Fibroblast of skin of right quadriceps (primary cell): ENCODE results near the gene DNMT3A.

Experiments
- DNase-seq: peaks from one replicate; pipeline ENCODE4 v3.0.0-alpha.2; 2013

Gene DNMT3A

DNA sequence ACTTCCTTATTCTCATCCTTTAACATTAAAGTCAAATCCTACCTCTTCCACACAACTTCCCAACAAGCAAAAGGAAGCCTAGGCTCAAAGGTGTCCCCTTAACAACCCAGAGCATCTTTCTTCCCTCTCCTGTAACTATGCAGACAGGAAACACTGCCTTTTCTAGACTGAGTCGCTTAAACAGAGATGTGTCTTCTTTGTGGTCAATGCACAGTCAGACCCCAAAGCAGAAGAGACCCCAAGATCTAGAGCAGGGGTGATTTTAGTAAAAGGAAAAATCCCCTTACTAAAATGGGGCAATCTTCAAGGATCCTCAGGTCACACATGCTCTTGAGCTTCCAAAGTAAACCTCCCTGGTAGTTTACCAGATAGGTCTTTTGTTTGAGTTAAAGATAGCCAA, 86.8 kb downstream of the DNMT3A start:
- DNase-seq = no peak

GRCh38 chr2:25253153-25253626, 88.5 kb downstream of the DNMT3A start:
- no peak for DNase-seq

DNA sequence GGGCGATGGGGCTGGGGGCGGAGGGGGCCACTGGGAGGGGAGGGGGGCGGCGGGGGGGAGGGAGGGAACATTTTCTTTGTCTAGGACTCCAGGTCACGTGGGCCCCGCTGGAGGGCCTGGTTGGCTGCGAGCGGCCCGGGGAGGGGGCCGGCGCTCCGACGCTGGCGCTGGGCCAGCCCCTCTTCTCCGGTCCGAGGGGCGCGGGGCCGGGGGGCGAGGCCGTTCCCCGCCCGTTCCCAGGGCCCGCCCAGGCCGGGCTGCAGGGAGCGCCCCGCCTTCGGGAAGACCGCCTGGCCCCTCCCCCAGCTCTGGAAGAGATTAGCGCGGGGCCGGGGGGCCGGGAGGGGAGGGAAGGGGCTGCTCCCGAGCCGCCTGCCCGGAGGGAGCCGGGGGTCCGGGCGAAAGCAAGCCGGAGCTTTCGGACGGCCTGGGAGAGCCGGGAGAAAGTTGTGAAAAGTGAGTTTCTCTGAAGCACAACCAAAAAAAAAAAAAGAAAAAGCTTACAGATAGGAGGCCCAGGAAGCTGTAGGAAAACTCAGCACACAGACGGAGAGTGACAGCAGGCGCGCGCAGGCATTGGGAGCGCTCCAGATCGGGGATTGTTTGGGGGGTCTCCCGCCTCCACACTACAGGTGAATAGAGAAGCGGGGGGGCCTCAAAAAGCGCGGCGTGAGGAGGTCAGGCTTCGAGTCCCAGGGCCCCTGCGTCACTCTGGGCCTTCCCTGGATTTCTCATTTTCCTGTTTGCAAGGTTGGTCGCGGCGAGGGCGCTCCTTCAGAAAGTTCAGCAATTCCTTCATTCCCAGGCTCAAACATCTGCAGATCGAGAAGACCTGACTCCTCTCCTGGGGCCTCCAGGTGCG, 89.2 kb downstream of the DNMT3A start:
- peak; percentile 75 for DNase-seq

DNA sequence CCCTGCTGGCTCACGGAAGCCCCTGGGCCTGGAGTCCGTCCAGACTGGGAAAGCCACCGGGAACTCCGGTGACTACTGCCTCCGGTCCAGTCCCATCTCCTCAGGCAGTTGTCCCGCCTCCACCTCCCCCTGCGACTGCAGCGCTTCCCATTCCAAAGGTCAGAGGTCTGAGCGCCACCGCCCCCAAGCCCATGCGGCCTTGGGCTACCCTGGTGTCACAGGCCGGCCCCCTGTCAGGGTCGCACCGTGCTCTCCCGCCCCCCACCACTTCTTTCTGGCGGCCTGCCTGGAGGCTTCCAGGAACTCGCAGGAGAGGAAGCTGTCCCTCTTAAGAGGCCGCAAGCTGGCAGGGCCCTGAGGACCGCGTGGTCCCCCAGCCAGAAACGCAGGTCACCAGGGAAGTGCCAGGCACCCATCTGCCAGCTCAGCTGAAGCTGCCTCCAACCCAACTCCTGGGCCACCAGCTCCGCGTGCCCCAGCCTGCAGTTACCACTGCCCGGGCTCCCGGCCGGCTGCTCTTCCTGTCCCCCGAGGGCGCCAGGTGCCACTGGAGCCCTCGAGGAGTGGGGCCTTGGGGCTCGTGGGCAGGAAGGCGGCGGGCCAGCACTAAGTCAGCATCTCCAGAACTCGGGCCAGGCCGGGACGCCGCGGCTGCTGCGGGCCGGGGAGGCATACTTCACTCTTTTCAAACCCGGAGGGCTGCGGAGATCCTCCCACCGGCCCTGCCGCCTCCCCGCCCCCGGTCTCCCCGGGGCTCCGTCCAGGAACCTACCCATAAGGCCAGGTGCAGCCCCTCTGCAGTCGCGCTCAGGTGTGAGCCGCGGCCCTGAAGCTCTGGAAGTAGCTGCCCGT, 90.1 kb downstream of the DNMT3A start:
- DNase-seq = peak; percentile 41

DNA sequence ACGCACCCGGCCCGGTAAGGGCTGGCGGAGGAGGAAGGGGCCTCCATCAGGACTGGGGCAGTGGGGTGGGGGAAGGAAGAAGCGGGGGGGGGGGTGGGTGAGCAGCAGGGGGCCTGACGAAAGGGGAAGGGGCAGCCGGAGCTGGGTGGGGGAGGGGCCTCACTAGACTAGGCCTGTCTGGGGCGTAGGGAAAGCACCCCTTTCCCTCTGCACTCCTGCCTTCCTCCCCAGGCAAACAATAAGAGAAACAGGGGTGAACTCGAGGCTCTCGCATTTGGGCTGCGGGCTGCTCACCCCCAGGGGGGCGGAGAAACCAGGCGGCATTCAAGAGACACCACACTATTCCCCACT, 90.7 kb downstream of the DNMT3A start:
- DNase-seq = peak; percentile 51

GRCh38 chr2:25250331-25251070, 91.2 kb downstream of the DNMT3A start:
- peak; percentile 91 for DNase-seq

DNA sequence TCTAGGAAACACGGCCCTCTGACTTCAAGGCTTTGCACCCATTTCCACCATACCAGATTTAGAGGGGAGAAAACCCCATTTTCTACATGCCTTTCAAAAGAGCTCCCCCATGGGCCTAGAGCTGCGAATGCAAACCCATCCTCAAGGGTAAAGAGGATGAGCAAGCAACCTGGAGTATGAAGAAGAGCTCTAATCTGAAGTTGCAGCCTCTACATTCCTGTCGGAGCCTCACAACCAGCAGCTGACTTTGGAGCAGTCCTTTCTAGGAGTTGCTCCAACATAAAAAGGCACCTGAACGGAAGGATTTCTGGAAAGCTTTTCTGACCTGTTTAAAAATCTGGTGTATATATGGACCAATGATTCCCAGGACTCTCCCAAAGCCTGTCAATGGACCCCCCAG, 91.9 kb downstream of the DNMT3A start:
- DNase-seq = no peak

GRCh38 chr2:25247792-25248512, 93.8 kb downstream of the DNMT3A start:
- no peak for DNase-seq

GRCh38 chr2:25246558-25247290, 95.0 kb downstream of the DNMT3A start:
- no peak for DNase-seq

DNA sequence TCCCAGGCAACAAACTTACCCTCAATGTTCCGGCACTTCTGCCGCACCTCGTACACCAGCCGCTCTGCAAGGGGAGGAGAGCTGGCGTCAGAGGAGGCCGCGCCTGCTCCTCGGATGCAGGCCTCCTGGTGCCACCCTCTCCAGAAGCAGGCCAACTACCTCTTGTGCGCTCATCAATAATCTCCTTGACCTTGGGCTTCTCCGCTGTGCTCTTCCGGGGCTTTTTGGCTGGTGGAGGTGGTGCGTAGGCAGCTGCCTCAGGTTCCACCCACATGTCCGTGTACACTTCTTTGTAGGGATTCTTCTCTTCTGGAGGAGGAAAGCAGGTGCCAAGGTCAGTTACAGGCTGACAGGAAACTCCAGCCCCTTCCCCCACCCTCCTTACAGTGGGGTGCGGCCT, 95.7 kb downstream of the DNMT3A start:
- DNase-seq = no peak

DNA sequence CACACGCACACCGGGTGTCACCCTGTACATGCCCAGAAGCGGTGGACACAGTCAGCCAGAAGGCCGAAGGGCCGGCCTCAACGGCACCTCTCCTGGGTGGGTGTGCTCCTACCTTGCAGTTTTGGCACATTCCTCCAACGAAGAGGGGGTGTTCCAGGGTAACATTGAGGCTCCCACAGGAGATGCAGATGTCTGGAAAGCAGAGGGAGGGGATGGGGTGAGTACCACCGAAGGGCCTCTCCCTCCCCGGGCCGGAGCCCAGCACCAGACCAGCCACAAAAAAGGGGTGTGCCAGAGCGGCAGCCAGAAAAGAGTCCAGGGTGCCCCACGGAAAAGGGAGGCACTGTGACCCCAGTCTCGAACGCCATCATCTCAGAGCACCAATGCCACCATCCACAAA, 96.6 kb downstream of the DNMT3A start:
- DNase-seq = no peak

DNA sequence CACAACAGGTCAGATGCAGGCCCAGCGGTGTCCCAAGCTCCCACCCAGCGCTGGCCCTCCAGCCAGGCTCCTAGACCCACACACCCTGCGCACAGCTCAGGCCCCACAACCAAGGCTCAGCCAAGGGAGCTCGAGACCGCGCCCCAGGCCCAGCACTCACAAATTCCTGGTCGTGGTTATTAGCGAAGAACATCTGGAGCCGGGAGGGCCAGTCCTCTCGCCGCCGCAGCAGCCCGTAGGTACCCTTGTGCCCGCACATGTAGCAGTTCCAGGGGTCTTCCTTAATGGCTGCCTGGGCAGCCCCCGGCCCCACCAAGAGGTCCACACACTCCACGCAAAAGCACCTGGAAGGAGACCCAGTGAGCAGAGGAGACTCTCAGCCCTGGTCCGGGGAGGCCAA, 97.7 kb downstream of the DNMT3A start:
- DNase-seq = no peak

DNA sequence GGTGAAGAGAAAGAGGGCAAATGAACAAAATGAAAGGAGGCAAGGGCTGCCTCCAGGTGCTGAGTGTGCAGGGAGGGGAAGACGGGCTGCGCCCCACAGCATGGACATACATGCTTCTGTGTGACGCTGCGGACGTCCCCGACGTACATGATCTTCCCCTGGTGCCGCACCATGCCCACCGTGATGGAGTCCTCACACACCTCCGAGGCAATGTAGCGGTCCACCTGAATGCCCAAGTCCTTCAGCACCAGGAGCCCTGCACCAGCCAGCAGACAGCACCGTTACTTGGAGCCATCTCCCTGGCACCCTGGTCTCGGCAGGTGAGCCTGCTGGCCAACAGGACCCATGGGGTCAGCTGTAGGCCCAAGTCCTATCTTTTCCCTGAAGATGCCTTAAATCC, 100.3 kb downstream of the DNMT3A start:
- DNase-seq = no peak

GRCh38 chr2:25240636-25241035, 101.1 kb downstream of the DNMT3A start:
- no peak for DNase-seq

DNA sequence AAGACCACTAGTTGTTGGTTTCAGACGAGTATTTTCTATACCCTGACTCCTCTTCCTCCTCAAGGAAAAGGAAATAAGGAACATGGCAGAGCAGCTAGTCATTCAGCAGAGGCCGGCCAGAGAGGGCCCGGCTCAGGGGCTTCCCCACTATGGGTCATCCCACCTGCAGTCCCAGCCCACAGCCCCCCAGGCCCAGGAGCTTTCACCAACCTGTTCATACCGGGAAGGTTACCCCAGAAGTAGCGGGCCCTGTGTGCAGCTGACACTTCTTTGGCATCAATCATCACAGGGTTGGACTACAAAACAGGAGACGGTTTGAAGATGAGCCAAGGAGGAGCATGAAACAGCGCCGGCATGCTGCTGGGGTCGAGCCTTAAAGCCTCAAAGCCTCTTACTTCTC, 102.8 kb downstream of the DNMT3A start:
- no peak for DNase-seq

DNA sequence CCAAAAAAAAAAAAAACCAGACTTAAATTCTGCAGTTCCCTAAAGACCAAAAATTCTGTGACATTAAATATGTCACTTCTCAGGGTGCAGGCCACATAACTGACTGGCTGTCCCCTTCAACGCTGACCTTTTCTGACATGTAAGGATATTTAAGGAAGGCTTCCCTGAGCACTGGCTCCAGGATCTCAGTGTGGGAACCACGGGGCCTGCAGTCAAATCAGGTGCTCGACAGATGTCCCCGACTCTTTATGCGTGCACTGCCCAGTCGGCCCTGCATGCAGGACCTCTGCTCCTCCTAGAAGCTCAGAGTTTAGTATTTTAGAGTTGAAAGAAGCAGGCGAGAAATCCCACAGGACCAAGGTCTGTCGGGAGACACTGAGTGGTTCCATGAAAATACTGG, 104.0 kb downstream of the DNMT3A start:
- DNase-seq = no peak

- no peak for DNase-seq
Observed at GRCh38 chr2:25236736-25237135, 105.0 kb downstream of the DNMT3A start.

- DNase-seq = no peak
Observed at GRCh38 chr2:25234738-25235137, 107.0 kb downstream of the DNMT3A start.

- no peak for DNase-seq
Observed at GRCh38 chr2:25233916-25234605, 107.7 kb downstream of the DNMT3A start.

- DNase-seq = no peak
Observed at GRCh38 chr2:25232248-25232825, 109.4 kb downstream of the DNMT3A start.

DNA sequence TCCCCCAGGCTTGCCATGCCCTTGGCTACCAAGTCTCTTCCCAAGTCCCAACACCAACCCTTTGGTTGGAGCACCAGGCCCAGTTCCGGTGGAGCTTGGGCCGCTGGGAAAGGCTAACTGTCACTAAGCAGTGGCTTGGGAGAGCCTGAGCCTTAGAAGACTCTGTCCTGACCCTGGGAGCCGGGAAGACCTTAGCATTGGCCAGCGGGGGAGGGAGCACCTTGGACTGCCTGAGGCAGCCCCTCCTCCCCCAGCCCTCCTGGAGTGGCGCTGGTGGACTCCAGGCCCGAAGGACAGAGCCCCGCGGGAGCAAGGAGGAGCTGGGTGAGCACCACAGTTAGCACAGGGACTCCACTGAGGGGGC, 110.8 kb downstream of the DNMT3A start:
- no peak for DNase-seq
